PC-9 (cell line): ENCODE data around the gene TIRAP. TPM values are rescaled to one million over a fixed set of nuclear protein-coding genes. Genes with fewer than 3 reads are reported as not detected.

Experiments
- BruUV-seq: library from RNA; stranded (reverse); fragments of 400-500 nt; replicated peaks from 2 replicates; lab custom pipeline; 2021; lab: Mats Ljungman, UMichigan
- CTCF ChIA-PET: fragments of 300-600 bp; sonication (Branson Sonifier 250); formaldehyde crosslinking; loops from one replicate; lab custom pipeline; 2022; ENCODE audit warnings: antibody characterized with exemption; lab: Charles Lee
- POLR2A ChIA-PET: fragments of 300-600 bp; sonication (Branson Sonifier 250); formaldehyde crosslinking; loops from one replicate; lab custom pipeline; 2022; ENCODE audit warnings: antibody characterized with exemption; ENCODE audit not compliant: unreplicated experiment; lab: Charles Lee
- DNase-seq, 2 experiments: peaks; one replicate each; pipeline versions ENCODE4 v3.0.0 to v3.0.0-alpha.2; 2015 to 2022; ENCODE audit warnings: mixed read lengths in 1 of 2
- H2AFZ ChIP-seq: fragments of 200-600 bp; sonication (generic); 2 replicates; pipeline ENCODE4 v1.8.1; 2017; ENCODE audit warnings: antibody characterized with exemption
- H3F3A ChIP-seq: fragments of 200-600 bp; sonication (generic); 2 replicates; pipeline ENCODE4 v1.8.1; 2017; ENCODE audit warnings: antibody characterized with exemption, mild to moderate bottlenecking, low read depth; ENCODE audit not compliant: insufficient read depth
- H3K27ac ChIP-seq: fragments of 200-600 bp; sonication (generic); 2 replicates; pipeline ENCODE4 v1.6.1; 2016; ENCODE audit warnings: mixed run types
- H3K27me3 ChIP-seq: fragments of 200-600 bp; sonication (generic); 2 replicates; pipeline ENCODE4 v1.6.1; 2016; ENCODE audit warnings: low read depth, mixed run types; ENCODE audit not compliant: insufficient read depth
- H3K36me3 ChIP-seq: fragments of 200-600 bp; sonication (generic); 2 replicates; pipeline ENCODE4 v1.6.1; 2016; ENCODE audit warnings: low read depth, mixed run types
- H3K4me1 ChIP-seq: fragments of 200-600 bp; sonication (generic); replicated peaks from 2 replicates; pipeline ENCODE4 v1.6.1; 2016; ENCODE audit warnings: mixed run types; ENCODE audit not compliant: insufficient read depth
- H3K4me2 ChIP-seq: fragments of 200-600 bp; sonication (generic); 2 replicates; pipeline ENCODE4 v1.6.1; 2017; ENCODE audit warnings: mixed run types
- H3K4me3 ChIP-seq: fragments of 200-600 bp; sonication (generic); 2 replicates; pipeline ENCODE4 v1.6.1; 2016; ENCODE audit warnings: mixed run types
- H3K79me2 ChIP-seq: fragments of 200-600 bp; sonication (generic); 2 replicates; pipeline ENCODE4 v1.6.1; 2017; ENCODE audit warnings: low read depth, mixed run types
- H3K9me2 ChIP-seq: fragments of 200-600 bp; sonication (generic); 2 replicates; pipeline ENCODE4 v1.8.1; 2017; ENCODE audit warnings: mild to moderate bottlenecking; ENCODE audit not compliant: insufficient read depth
- H3K9me3 ChIP-seq: fragments of 200-600 bp; sonication (generic); 2 replicates; pipeline ENCODE4 v1.8.1; 2016; ENCODE audit warnings: low read depth; ENCODE audit not compliant: insufficient read depth
- H4K20me1 ChIP-seq: fragments of 200-600 bp; sonication (generic); 2 replicates; pipeline ENCODE4 v1.8.1; 2017; ENCODE audit not compliant: insufficient read depth
- CTCF ChIP-seq: fragments of 200-600 bp; sonication (generic); conservative IDR thresholded peaks from 2 replicates; pipeline ENCODE4 v1.6.1; 2017; ENCODE audit warnings: mixed run types, antibody characterized with exemption, mild to moderate bottlenecking, moderate library complexity
- EZH2 ChIP-seq: fragments of 200-600 bp; sonication (generic); IDR thresholded peaks from 2 replicates; pipeline ENCODE4 v1.8.0; 2017; ENCODE audit warnings: antibody characterized with exemption, low read depth
- intact Hi-C: fragments of 100-400 bp; cut with micrococcal nuclease; formaldehyde crosslinking; loops from one replicate; pipeline ENCODE4 v1.10.0; 2022; ENCODE audit not compliant: unreplicated experiment
- total RNA-seq: library from RNA; stranded (reverse); gene quantifications from 2 replicates; pipeline ENCODE4 v1.2.3, GENCODE V29; 2021

Gene TIRAP
- total RNA-seq, 1 experiment from 2014 or later: 12.7 TPM

DNA sequence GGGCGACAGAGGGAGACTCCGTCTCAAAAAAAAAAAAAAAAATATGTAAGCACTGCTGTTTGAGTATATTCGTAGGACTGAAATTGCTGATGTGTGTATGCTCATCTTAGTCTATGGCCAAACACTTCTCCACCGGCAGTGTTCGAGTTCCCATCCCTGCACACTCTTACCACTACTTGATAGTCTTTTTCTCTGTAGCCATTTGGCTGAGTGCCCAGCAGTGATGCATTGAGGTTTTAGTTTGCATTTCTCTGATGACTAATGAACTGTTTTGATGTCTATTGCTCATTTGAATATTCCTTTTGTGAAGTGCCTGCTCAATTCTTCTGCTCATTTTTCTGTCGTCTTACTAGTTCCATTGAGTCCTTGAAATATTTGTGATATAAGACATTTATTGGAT, 1.9 kb downstream of the TIRAP start:
- Histone ChIP-seq H3K4me3 (no peak overlapping the region; the same call in 1 of the 2 replicates), H3K27ac (no peak overlapping the region), H4K20me1 (no peaks in the 10 kb centered on the region), H3F3A (peaks cover 15% of the 10 kb centered on the region; the same call in 1 of the 2 replicates), H3K9me2 (no peaks in the 10 kb centered on the region), H3K4me1 (peaks cover 23% of the 10 kb centered on the region), H3K9me3 (no peaks in the 10 kb centered on the region), H3K36me3 (no peaks in the 10 kb centered on the region), H3K79me2 (peaks cover 14% of the 10 kb centered on the region), H2AFZ (no peak overlapping the region), H3K27me3 (no peaks in the 10 kb centered on the region), H3K4me2 (peak overlapping the region; percentile 90; the same call in 1 of the 2 replicates)
- DNase-seq: peak; percentile 73 to 85
- ChIA-PET CTCF (no interaction called here), POLR2A (no interaction called here)
- TF ChIP-seq EZH2: no peak
- BruUV-seq: no TSS peak
- intact Hi-C loops: no loop called here

- CTCF ChIA-PET: no interaction called here
- H4K20me1 ChIP-seq: no peaks in the 10 kb centered on the region
- intact Hi-C loops: no loop called here
- no peak overlapping the region for H3K4me3 ChIP-seq
- H3K4me2 ChIP-seq: no peak overlapping the region
- no TSS peak for BruUV-seq
- peak in 1 of 2 experiments; percentile 11 for DNase-seq
- no peaks in the 10 kb centered on the region for H3K9me2 ChIP-seq
- H3K9me3 ChIP-seq: no peaks in the 10 kb centered on the region
- POLR2A ChIA-PET: no interaction called here
- H3K4me1 ChIP-seq: peaks cover 15% of the 10 kb centered on the region
- no peak overlapping the region for H2AFZ ChIP-seq
- no peak overlapping the region for H3K27ac ChIP-seq
- H3K79me2 ChIP-seq: peaks cover 14% of the 10 kb centered on the region
- no peak for TF ChIP-seq CTCF
- no peak for TF ChIP-seq EZH2
- H3K36me3 ChIP-seq: no peaks in the 10 kb centered on the region
- no peaks in the 10 kb centered on the region for H3K27me3 ChIP-seq
- peaks cover 14% of the 10 kb centered on the region; the same call in 1 of the 2 replicates for H3F3A ChIP-seq
Observed at GRCh38 chr11:126288237-126288636, 5.3 kb downstream of the TIRAP start.

DNA sequence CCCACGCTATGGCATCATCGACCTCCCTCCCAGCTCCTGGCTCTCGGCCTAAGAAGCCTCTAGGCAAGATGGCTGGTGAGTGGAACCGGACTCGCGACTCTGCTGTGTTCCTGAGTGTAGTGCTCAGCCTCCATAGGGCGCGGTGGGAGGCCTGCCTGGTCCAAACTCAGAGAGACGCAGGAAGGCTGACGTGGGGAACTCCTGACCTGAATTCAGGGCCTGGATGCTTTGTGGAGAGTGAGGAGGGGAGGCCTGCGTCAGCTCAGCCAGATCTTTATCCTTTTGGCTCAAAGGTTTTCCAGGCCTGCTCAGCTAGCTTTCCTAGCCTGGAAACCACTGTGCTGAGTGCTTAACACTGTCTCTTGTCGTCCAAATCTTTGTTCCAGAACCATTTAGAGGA, 8.0 kb downstream of the TIRAP start:
- no TSS peak for BruUV-seq
- Histone ChIP-seq H3K4me1 (no peaks in the 10 kb centered on the region), H3K36me3 (no peaks in the 10 kb centered on the region), H3K4me3 (no peak overlapping the region), H3F3A (no peaks in the 10 kb centered on the region), H3K27me3 (no peaks in the 10 kb centered on the region), H4K20me1 (no peaks in the 10 kb centered on the region), H3K9me3 (no peaks in the 10 kb centered on the region), H3K9me2 (no peaks in the 10 kb centered on the region), H3K79me2 (no peaks in the 10 kb centered on the region), H3K27ac (no peak overlapping the region), H2AFZ (no peak overlapping the region), H3K4me2 (no peak overlapping the region)
- CTCF ChIA-PET: no interaction called here
- TF ChIP-seq EZH2 (no peak), CTCF (no peak)
- intact Hi-C loops: no loop called here
- no peak for DNase-seq
- POLR2A ChIA-PET: no interaction called here

DNA sequence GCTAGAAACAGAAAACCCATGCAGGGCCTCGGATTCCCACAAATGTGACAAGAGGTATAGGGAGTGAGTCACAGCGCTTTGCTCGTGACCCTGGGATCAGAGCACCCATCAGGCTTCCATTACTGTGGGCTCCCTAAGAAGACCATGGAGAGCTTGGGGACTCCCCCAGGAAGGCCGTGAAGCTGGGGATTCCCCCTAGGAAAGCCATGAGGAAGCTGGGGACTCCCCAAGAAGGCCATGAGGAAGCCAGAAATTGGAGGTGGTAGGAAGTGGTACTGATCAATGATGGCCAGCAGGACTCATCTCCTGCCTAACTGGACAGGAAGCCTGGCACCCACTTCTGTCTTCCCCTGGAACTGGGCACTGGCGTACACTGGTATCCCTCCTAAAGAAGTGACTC, 10.8 kb downstream of the TIRAP start:
- ChIA-PET CTCF (no interaction called here), POLR2A (no interaction called here)
- Histone ChIP-seq H3K9me3 (no peaks in the 10 kb centered on the region), H3K36me3 (no peaks in the 10 kb centered on the region), H3K27ac (no peak overlapping the region), H3K4me1 (no peaks in the 10 kb centered on the region), H3K4me3 (no peak overlapping the region), H3K79me2 (no peaks in the 10 kb centered on the region), H4K20me1 (no peaks in the 10 kb centered on the region), H2AFZ (no peak overlapping the region), H3K4me2 (no peak overlapping the region), H3K27me3 (no peaks in the 10 kb centered on the region), H3F3A (no peaks in the 10 kb centered on the region), H3K9me2 (no peaks in the 10 kb centered on the region)
- TF ChIP-seq EZH2 (no peak), CTCF (no peak)
- no TSS peak for BruUV-seq
- intact Hi-C loops: no loop called here
- no peak for DNase-seq
